Left renal cortex interstitium (tissue), 4 donors: ENCODE results near the gene ATG2A. TPM values are rescaled to one million over a fixed set of nuclear protein-coding genes. Genes with fewer than 3 reads are reported as not detected.
A peak's percentile ranks its signal among the peaks of the same experiment; 100 is the strongest.

ENCODE experiments used
- DNase-seq, 4 donors: peaks; one replicate each; pipeline ENCODE4 v3.0.0-alpha.2; 2013; ENCODE audit warnings: low read depth in 4 of 4, low spot score in 2 of 4, missing footprints in 1 of 4
- polyA plus RNA-seq, 4 donors: library from polyadenylated mRNA; unstranded; fragments of 120-200 nt; gene quantifications; one replicate each; pipeline ENCODE4 v1.2.1, GENCODE V29; 2013; ENCODE audit not compliant: insufficient read length in 4 of 4

ATG2A gene
- polyA plus RNA-seq, 4 donors = 12.2 to 28.1 (median 21.6) TPM

GRCh38 chr11:64925536-64926436, 8.8 kb upstream of the ATG2A start:
- DNase-seq = no peak

GRCh38 chr11:64924910-64925284, 7.9 kb upstream of the ATG2A start:
- no peak for DNase-seq

- peak; percentile 68 to 84 (median 78) for DNase-seq
Observed at GRCh38 chr11:64923944-64924909, 7.2 kb upstream of the ATG2A start, which contains the start of gene PPP2R5B. Gene PPP2R5B (plus strand): TSS chr11:64924689. CDS start chr11:64925735, 1,046 bp downstream.

- no peak for DNase-seq
Observed at GRCh38 chr11:64923151-64923661, 6.2 kb upstream of the ATG2A start.

GRCh38 chr11:64921384-64921783, 4.4 kb upstream of the ATG2A start:
- no peak for DNase-seq

- no peak for DNase-seq
Observed at GRCh38 chr11:64920124-64920523, 3.1 kb upstream of the ATG2A start.

- no peak for DNase-seq
Observed at GRCh38 chr11:64919627-64920026, 2.6 kb upstream of the ATG2A start.

- no peak for DNase-seq
Observed at GRCh38 chr11:64918017-64918416, 1.0 kb upstream of the ATG2A start.

GRCh38 chr11:64917663-64917995, 620 bp upstream of the ATG2A start:
- no peak for DNase-seq

GRCh38 chr11:64916040-64916774, 802 bp downstream of the ATG2A start:
- no peak for DNase-seq

- DNase-seq = no peak
Observed at GRCh38 chr11:64915376-64915887, 1.6 kb downstream of the ATG2A start.

GRCh38 chr11:64914123-64914522, 2.9 kb downstream of the ATG2A start:
- DNase-seq = no peak

GRCh38 chr11:64913171-64913727, 3.8 kb downstream of the ATG2A start:
- no peak for DNase-seq

GRCh38 chr11:64911689-64912088, 5.3 kb downstream of the ATG2A start:
- no peak for DNase-seq

- no peak for DNase-seq
Observed at GRCh38 chr11:64911142-64911541, 5.9 kb downstream of the ATG2A start.

GRCh38 chr11:64910451-64911093, 6.4 kb downstream of the ATG2A start:
- DNase-seq = no peak

GRCh38 chr11:64909653-64910343, 7.2 kb downstream of the ATG2A start:
- DNase-seq = no peak

- DNase-seq = no peak
Observed at GRCh38 chr11:64908766-64909165, 8.2 kb downstream of the ATG2A start.

- no peak for DNase-seq
Observed at GRCh38 chr11:64906314-64906635, 10.7 kb downstream of the ATG2A start.
